Muscle layer of duodenum (tissue), 2 donors: Measurements from ENCODE around the gene PATL1.
A peak's percentile ranks its signal among the peaks of the same experiment; 100 is the strongest.
"Not testable (repeated sequence)": the region's sequence is repeated elsewhere in the genome, so short reads cannot be mapped to it uniquely, and the experiment has no call there.

Experiments used
- H3K27ac ChIP-seq: one replicate; pipeline ENCODE4 v1.7.0; 2013; ENCODE audit warnings: mild to moderate bottlenecking, low read length
- H3K27me3 ChIP-seq: one replicate; pipeline ENCODE4 v1.7.0; 2013; ENCODE audit warnings: low read depth, mild to moderate bottlenecking, control low read depth, low read length
- H3K36me3 ChIP-seq, 2 donors: one replicate each; pipeline ENCODE4 v1.7.0; 2013; ENCODE audit warnings: low read length in 2 of 2, control low read depth in 1 of 2, mild to moderate bottlenecking in 1 of 2; ENCODE audit not compliant: insufficient read depth in 2 of 2, control insufficient read depth in 1 of 2
- H3K4me1 ChIP-seq, 2 donors: one replicate each; pipeline ENCODE4 v1.7.0; 2013; ENCODE audit warnings: low read length in 2 of 2, mild to moderate bottlenecking in 2 of 2, control low read depth in 1 of 2, moderate library complexity in 1 of 2; ENCODE audit not compliant: insufficient read depth in 2 of 2, control insufficient read depth in 1 of 2
- H3K4me3 ChIP-seq, 2 donors: one replicate each; pipeline ENCODE4 v1.7.0; 2013; ENCODE audit warnings: low read length in 2 of 2, low read depth in 1 of 2, mild to moderate bottlenecking in 1 of 2
- H3K9me3 ChIP-seq, 2 donors: one replicate each; pipeline ENCODE4 v1.7.0; 2013; ENCODE audit warnings: low read length in 2 of 2, control low read depth in 1 of 2, mild to moderate bottlenecking in 1 of 2; ENCODE audit not compliant: control insufficient read depth in 1 of 2
- donor health status: healthy.

Gene PATL1, protein sequence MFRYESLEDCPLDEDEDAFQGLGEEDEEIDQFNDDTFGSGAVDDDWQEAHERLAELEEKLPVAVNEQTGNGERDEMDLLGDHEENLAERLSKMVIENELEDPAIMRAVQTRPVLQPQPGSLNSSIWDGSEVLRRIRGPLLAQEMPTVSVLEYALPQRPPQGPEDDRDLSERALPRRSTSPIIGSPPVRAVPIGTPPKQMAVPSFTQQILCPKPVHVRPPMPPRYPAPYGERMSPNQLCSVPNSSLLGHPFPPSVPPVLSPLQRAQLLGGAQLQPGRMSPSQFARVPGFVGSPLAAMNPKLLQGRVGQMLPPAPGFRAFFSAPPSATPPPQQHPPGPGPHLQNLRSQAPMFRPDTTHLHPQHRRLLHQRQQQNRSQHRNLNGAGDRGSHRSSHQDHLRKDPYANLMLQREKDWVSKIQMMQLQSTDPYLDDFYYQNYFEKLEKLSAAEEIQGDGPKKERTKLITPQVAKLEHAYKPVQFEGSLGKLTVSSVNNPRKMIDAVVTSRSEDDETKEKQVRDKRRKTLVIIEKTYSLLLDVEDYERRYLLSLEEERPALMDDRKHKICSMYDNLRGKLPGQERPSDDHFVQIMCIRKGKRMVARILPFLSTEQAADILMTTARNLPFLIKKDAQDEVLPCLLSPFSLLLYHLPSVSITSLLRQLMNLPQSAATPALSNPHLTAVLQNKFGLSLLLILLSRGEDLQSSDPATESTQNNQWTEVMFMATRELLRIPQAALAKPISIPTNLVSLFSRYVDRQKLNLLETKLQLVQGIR

DNA sequence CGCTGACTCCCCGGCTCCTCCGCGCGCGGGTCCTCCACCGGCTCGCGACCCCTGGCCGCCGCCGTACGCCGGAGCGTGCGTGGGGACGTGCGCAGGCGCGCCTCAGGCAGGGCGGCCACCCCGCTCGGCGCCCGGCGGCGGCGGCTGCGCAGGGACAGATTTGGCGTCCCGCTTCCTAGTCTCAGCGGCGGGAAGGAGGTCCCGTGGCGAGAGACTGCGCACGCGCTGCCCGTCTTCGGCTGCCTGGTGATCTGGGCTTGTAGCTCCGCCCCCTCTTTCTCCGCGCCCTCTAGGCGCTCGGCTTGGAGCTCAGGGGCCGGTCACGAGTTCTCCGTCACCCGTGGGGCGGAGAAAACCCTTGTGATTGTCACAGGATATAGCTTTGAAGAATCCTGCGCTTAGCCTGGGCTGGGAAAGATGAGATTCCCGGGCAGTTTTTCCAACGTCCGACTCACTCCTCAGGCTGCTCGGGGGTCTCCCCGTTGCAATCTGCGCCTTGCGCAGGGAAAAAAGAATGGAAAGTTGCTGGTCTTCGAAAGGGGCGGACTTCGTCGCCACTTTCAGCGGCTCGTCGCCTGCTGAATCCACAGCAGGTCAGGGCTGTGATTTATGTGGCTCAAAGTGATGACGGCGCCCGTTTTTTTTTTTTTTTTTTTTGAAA is at the start of gene PATL1:
PATL1 (minus strand) TSS at position 88 of the 661 bp plus-strand sequence. CDS start 142 bp downstream, outside the sequence.
- peak within 1 kb of the TSS; percentile 72 to 90 for H3K4me3 ChIP-seq
- H3K27me3 ChIP-seq, result no peaks in the 10 kb centered on the region
- peaks cover 8 to 16% of the 10 kb centered on the region in 2 donors for H3K36me3 ChIP-seq
- peak within 1 kb of the TSS; percentile 99 for H3K27ac ChIP-seq
- peaks cover 14 to 18% of the 10 kb centered on the region in 2 donors for H3K4me1 ChIP-seq
- no peaks in the 10 kb centered on the region for H3K9me3 ChIP-seq

DNA sequence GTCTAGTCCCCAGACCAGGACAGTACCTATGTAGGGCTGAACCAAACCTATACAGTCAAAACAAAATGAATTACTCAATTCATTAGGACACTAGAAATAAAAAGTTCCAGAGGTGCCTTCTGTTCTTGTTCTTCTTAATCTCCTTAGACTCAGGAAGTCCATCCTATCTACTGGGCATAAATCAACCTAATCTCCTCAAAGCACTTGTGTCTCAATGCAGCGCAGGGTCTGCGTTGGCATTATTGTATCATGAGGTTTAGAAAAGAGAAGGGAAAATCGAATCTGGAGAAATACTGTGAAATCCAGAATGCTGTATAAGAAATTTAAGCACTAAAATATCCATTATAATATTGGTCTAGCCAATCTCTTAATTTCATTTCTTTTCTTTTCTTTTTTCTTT is 47.2 kb upstream of the PATL1 start:
- no peak overlapping the region for H3K4me3 ChIP-seq
- no peaks in the 10 kb centered on the region for H3K36me3 ChIP-seq
- no peaks in the 10 kb centered on the region for H3K4me1 ChIP-seq
- no peaks in the 10 kb centered on the region for H3K9me3 ChIP-seq
- no peak overlapping the region for H3K27ac ChIP-seq
- H3K27me3 ChIP-seq, result peaks cover 3% of the 10 kb centered on the region

GRCh38 chr11:59713745-59714144 is 44.9 kb upstream of the PATL1 start, which contains the start of gene OR10V1:
OR10V1 (minus strand) TSS chr11:59713845; CDS start chr11:59713845, 0 bp downstream.
- H3K27ac ChIP-seq, result no peak within 1 kb of the TSS
- H3K4me1 ChIP-seq, result no peaks in the 10 kb centered on the region
- peaks cover 3% of the 10 kb centered on the region for H3K27me3 ChIP-seq
- no peaks in the 10 kb centered on the region for H3K9me3 ChIP-seq
- H3K36me3 ChIP-seq, result no peaks in the 10 kb centered on the region
- no peak within 1 kb of the TSS for H3K4me3 ChIP-seq

GRCh38 chr11:59710136-59710847 is 41.5 kb upstream of the PATL1 start:
- Histone ChIP-seq H3K4me3 (no peak overlapping the region), H3K9me3 (no peaks in the 10 kb centered on the region), H3K36me3 (no peaks in the 10 kb centered on the region), H3K27ac (no peak overlapping the region), H3K27me3 (no peaks in the 10 kb centered on the region), H3K4me1 (no peaks in the 10 kb centered on the region)

- no peaks in the 10 kb centered on the region for H3K9me3 ChIP-seq
- no peaks in the 10 kb centered on the region for H3K4me1 ChIP-seq
- H3K27ac ChIP-seq, result no peak overlapping the region
- no peaks in the 10 kb centered on the region for H3K36me3 ChIP-seq
- H3K4me3 ChIP-seq, result no peak overlapping the region
- H3K27me3 ChIP-seq, result no peaks in the 10 kb centered on the region
These were observed 39.7 kb upstream of the PATL1 start for GRCh38 chr11:59708537-59708936.

- no peak overlapping the region for H3K4me3 ChIP-seq
- H3K36me3 ChIP-seq, result no peaks in the 10 kb centered on the region
- no peaks in the 10 kb centered on the region for H3K4me1 ChIP-seq
- no peaks in the 10 kb centered on the region for H3K9me3 ChIP-seq
- no peaks in the 10 kb centered on the region for H3K27me3 ChIP-seq
- no peak overlapping the region for H3K27ac ChIP-seq
These were observed 38.5 kb upstream of the PATL1 start for GRCh38 chr11:59707371-59707770.

DNA sequence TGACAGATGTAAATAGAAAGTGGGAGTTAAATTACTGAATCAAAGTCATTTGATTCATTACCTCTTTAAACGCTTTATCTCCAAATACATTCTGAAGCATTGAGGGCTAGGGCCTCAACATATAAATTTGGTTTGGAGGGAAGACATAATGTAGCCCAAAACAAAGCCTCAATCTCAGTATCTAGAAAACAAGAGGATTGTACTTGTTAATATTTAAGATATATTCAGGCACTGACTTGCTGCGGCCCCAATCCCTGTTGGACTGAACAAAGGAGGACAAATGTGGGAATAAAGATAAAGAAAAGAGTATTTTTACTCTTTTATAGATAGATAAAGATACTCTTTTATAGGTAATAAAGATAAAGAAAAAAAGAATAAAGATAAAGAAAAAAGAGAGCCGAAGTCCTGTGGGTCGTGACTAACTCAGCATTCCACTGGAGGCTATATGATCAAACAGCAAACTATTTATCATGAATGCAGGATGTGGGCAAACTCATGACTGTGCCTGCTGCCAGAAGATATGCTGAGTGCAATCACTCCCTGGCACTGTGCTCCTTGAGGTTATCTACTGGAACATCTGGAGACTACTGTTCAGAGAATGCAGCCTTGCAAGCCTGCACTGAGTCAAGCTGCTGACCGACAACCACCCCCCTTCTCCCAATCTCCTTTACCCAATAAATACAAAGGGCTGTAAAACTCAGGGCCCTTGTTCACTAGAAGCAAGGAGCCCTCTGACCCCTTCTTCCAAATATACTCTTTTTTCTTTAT is 37.9 kb upstream of the PATL1 start:
- no peaks in the 10 kb centered on the region for H3K36me3 ChIP-seq
- no peaks in the 10 kb centered on the region for H3K27me3 ChIP-seq
- no peaks in the 10 kb centered on the region for H3K9me3 ChIP-seq
- H3K27ac ChIP-seq, result no peak overlapping the region
- H3K4me1 ChIP-seq, result no peaks in the 10 kb centered on the region
- H3K4me3 ChIP-seq, result no peak overlapping the region

DNA sequence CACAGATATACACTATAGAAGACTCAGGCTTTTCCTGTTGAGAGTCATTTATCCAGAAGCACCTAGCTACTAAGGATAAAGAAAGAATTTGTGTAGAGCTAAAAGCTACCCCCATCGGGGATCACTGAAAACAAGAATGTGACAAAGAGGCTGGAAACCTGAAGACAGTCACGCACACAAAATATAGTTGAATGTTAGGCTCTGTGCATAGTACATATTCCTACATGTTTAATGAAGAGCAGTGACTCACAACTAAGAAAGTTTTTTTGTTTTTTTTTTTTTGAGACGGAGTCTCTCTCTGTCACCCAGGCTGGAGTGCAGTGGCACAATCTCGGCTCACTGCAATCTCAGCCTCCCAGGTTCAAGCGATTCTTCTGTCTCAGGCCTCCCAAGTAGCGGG is 36.5 kb upstream of the PATL1 start:
- Histone ChIP-seq H3K27ac (no peak overlapping the region), H3K4me1 (no peaks in the 10 kb centered on the region), H3K4me3 (no peak overlapping the region), H3K36me3 (no peaks in the 10 kb centered on the region), H3K27me3 (no peaks in the 10 kb centered on the region), H3K9me3 (no peaks in the 10 kb centered on the region)

- H3K4me3 ChIP-seq, H3K9me3 ChIP-seq, H3K27me3 ChIP-seq, H3K27ac ChIP-seq, H3K4me1 ChIP-seq, H3K36me3 ChIP-seq: not testable (repeated sequence)
These were observed 34.7 kb upstream of the PATL1 start for GRCh38 chr11:59703515-59703914.

DNA sequence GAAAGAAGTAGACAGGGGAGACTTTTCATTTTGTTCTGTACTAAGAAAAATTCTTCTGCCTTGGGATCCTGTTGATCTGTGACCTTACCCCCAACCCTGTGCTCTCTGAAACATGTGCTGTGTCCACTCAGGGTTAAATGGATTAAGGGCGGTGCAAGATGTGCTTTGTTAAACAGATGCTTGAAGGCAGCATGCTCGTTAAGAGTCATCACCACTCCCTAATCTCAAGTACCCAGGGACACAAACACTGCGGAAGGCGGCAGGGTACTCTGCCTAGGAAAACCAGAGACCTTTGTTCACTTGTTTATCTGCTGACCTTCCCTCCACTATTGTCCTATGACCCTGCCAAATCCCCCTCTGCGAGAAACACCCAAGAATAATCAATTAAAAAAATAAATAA is 31.3 kb upstream of the PATL1 start:
- not testable (repeated sequence) for H3K4me3 ChIP-seq, H3K27ac ChIP-seq, H3K4me1 ChIP-seq, H3K9me3 ChIP-seq, H3K27me3 ChIP-seq, H3K36me3 ChIP-seq
